ENCODE results near the gene IMPDH1.

- TF ChIP-seq EZH2 (IDR thresholded peaks at IDR 0.05; ENCODE audit: borderline replicate concordance), result no peak
- TF ChIP-seq, protein P1, sequence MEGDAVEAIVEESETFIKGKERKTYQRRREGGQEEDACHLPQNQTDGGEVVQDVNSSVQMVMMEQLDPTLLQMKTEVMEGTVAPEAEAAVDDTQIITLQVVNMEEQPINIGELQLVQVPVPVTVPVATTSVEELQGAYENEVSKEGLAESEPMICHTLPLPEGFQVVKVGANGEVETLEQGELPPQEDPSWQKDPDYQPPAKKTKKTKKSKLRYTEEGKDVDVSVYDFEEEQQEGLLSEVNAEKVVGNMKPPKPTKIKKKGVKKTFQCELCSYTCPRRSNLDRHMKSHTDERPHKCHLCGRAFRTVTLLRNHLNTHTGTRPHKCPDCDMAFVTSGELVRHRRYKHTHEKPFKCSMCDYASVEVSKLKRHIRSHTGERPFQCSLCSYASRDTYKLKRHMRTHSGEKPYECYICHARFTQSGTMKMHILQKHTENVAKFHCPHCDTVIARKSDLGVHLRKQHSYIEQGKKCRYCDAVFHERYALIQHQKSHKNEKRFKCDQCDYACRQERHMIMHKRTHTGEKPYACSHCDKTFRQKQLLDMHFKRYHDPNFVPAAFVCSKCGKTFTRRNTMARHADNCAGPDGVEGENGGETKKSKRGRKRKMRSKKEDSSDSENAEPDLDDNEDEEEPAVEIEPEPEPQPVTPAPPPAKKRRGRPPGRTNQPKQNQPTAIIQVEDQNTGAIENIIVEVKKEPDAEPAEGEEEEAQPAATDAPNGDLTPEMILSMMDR (IDR thresholded peaks at IDR 0.05; ENCODE audit: poor library complexity), result no peak
- no peak for TF ChIP-seq EZH2phosphoT487 (IDR thresholded peaks at IDR 0.05; ENCODE audit: low read depth, severe bottlenecking, unreplicated experiment)
These were observed 25.1 kb downstream of the IMPDH1 start for GRCh38 chr7:128384726-128385125.
